GM03348 (cell line): Measurements from ENCODE around the gene XRCC3.

ENCODE experiments used
- DNase-seq: peaks from one replicate; pipeline ENCODE4 v3.0.0; 2012; ENCODE audit warnings: low spot score

Gene XRCC3

GRCh38 chr14:103738701-103739451, 23.6 kb upstream of the XRCC3 start:
- no peak for DNase-seq

GRCh38 chr14:103738166-103738565, 22.9 kb upstream of the XRCC3 start:
- DNase-seq = no peak

DNA sequence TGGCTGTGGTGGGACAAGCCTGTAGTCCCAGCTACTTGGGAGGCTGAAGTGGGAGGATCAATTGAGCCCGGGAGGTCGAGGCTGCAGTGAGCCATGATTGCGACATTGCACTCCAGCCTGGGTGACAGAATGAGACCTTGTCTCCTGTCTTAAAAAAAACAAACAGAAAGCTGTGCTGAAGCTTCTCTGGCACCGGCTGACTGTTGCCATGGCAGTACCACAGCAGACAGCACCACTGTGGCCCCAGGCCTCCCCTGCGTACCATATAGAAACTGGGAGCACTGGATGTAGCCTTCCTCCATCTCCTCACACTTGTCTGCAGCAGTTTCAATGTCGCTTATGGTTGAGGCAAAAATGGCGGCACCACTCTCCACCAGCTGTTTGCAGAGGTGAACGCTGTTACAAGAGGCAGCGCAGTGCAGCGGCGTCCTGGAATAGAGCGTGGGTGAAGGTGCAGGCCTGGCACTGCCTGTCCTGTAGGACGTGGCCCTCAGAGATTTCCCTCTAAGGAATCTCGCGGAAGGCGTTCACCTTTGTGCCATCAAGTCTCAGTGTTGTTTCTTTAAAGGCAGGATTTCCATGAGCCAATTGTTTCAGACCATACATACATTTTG, 22.3 kb upstream of the XRCC3 start:
- DNase-seq = no peak

DNA sequence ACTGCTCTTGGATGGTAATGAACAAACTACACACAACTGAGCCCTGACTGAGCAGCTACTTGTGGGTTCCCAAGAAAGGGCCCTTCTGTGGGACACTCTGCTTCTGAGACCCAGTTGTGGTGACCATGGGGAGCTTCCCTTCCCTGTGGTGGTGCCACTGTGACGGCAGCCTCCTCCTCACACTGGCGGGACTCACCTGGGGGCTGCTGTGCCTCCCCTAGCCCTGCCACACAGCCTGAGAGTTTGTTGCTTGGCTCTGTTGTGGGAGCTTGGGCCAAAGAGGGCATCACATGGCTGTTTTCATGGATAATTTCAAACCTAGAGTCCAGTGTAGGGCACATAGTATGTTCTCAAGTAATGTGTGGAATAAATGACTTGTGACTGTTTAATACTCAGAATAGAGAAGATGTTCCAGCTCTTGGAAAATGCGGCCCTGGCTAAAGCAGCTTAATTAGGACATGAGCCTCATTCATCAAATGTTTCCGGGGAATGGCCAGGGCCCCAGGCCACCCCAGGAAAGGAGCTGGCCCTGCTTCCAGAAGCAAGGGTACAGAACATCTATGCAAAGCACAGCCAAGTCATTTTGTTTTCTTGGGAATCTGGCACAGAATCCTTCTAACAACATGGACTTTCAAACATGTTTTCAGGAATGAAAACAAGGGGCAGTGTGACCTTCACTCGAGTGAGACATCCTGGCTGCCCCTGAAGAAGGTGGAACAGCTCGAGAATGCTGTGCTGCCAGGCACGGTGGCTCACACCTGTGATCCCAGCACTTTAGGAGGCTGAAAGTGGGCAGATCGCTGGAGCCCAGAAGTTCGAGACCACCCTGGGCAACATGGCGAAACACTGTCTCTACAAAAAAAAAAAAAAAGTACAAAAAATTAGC, 21.5 kb upstream of the XRCC3 start:
- no peak for DNase-seq

- no peak for DNase-seq
Observed at GRCh38 chr14:103735815-103736545, 20.7 kb upstream of the XRCC3 start.

GRCh38 chr14:103735439-103735814, 20.2 kb upstream of the XRCC3 start:
- no peak for DNase-seq

GRCh38 chr14:103735022-103735421, 19.8 kb upstream of the XRCC3 start:
- DNase-seq = no peak

DNA sequence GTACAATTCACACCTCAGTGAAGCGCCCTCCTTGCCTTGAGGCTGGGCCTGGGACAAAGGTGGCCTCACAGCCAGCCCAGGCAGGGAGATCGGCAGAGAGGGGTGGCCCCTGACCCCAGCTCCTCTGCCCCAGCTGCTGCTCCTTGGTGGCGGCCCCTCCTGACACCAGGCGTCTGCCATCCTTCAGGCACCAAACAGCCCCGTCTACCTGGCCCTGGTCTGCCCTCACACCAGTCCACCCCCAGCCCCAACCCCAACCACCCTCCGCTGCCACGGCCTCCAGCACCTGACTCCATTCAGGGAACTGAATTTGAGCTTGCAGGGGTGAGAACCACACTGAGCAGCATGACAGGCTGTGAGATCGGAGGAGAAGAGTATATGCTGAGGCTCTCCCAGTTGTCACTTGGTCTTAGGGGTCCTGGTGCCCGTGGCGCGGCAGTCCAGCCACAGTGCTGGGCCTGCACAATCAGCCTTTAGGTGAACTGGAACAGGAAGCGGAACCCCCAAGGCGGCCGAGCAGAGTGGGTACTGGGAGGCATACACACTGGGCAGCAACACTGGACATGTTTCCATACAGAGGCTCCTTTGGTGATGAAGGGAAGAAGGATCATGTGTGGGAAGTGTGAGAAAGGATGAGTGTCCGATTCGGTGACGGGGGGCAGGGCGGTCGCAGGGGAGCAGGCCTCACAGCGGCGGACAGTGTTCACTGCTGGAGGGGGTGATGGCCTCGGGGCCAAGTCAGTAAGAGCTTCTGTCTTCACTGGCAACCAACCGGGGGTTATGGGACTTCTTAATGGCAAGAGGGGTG, 19.0 kb upstream of the XRCC3 start:
- DNase-seq = no peak

GRCh38 chr14:103733651-103734050, 18.4 kb upstream of the XRCC3 start:
- DNase-seq = no peak

DNA sequence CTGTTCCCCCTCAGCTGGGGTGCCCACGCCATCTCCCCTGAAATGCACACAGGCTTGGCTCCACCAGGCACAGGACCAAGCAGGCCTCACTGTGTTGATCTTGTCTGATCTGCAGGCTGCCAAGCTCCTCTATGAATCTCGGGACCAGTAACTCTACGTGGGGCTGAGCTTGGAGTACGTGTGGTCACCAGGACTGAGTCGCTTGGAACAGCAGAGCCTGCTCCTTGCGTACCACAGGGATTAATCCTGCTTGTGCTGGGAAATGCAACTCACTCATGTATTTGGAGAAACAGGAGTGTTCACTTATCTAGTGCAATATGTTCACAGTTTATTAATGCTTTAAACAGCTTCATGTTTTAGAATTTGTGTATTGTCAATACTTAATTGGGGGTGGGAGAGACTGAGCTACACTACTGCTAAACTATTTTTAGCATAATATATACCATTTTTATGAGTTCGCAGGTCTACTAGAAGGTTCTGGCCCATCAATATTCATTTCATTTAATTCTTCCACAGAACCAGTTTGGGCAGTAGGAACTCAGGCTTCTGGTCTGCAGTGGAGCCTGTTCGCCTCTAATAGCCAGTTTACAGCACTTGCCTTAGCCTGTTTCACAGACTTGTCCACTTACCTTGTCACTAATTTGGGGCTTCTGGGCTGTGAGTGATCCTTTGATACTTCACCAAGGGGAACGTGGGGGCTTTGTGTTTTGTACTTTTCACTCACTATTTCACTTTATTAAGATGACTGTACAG, 17.8 kb upstream of the XRCC3 start:
- no peak for DNase-seq

DNA sequence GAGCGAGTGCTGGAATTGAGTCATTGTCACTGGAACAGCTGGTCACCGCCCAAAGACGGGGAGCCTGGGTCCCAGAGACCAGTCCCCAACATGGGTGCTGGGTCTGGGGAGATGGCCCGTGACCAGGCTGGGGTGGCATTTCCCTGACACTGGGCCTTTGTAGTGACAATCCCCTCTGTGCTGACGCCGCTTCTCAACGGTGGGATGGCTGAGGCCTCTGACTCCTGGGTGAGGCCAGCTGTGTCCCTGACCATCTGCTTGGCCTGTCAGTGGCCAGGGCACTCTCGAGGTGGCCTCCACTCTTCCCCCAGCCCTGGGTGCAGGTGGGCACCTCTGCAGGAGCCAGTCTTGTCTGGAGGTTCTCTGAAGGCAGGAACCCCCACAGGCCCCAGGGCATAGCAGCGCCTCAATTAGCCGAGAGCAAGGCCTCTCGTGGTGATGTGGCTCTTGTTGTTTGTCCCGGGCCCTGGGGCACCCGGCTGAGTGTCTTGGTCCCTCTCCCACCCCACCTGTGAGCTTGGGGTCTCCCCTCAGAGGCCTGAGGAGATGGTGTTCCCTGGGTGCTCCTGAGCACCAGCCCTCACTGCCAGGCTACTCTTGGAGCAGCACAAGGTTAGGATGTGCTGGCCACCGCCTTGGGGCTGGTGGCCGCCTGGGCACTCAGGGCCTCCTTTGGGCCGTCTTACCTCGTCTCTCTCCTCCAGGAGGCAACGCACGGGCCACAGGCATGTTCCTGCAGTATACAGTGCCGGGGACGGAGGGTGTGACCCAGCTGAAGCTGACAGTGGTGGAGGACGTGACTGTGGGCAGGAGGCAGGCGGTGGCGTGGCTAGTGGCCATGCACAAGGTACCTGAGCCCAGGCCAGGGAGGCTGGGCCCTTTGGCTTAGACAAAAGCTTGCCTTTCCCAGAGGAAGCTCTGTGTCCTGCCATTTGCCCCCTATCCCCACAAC, 16.9 kb upstream of the XRCC3 start:
- DNase-seq = no peak

DNA sequence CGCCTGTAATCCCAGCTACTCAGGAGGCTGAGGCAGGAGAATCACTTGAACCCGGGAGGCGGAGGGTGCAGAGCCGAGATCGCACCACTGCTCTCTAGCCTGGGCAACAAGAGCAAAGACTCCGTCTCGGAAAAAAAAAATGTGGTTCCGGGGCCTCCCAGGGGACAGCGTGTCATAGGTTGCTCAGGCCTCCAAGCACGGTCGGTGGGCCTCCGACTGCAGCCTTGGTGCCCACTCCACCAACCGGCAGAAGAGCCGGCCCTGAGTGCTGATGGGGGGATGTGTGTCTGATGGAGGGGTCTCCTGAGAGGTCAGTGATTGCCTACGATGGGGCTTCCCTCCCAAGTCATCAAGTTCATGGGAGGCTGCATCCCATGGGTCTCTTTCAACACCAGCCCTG, 16.2 kb upstream of the XRCC3 start:
- no peak for DNase-seq

DNA sequence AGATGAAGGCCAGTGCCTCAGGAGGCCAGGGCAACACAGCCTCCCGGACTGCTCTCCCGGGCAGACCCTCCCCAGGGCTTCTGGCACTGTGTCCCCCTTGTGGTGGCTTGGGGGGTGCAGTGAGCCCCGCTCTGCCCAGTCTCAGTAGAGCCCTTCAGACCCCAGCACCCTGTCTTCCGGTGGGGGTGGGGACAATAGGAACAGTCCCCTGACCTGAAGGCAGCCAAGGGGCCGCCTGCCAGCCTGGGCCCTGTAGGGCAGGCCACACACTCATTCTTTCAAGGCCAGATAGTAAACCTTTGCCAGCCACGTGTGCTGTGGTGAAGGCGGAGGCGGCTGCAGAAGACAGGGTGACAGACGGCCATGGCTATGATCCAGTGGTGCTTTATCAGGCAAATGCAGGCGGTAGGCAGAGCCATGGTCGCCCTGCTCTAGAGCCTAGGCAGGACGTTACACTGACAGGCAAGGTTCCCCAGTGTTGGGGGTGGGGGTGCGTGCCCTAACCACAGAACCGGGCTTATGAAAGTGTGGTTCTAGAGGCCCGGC, 15.3 kb upstream of the XRCC3 start:
- DNase-seq = no peak

GRCh38 chr14:103729496-103730448, 14.5 kb upstream of the XRCC3 start:
- DNase-seq = no peak

DNA sequence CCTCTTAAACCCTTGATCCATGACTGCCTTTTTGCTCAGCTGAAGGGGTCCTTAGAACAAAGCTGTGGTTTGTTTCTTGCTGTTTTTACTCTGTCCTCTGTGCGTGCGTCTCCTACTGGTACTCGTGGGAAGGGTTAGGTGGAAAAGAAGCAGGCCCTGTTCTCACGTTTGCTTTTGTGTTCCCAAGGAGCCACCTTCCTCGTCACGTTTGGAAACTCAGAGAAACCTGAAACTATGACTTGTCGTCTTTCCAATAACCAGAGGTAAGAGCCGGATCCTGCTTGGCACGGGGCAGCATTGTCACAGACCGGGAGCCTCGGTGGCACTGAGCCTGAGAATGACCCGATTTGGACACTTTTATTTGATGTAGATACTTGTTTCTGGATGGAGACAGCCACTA, 13.5 kb upstream of the XRCC3 start:
- DNase-seq = no peak

DNA sequence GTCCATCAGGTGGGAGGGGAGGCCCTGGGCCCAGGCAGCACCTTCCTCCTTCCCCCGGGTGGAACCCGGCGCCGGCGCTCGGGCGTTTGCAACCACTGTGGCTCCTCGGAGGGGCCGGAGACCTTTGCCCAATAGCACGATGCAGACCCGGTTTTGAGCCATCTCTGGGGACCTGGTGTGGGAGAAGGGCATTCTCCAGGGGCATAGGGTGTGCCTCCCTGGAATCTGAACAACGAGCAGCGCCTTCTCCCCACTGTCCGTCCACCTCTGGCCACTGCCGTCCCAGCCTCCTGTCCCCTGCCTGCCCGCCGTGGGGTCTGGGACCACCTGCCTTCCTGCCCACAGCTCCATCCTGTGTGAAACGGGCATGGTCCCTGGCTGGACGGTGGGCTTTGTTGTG, 12.9 kb upstream of the XRCC3 start:
- DNase-seq = no peak

DNA sequence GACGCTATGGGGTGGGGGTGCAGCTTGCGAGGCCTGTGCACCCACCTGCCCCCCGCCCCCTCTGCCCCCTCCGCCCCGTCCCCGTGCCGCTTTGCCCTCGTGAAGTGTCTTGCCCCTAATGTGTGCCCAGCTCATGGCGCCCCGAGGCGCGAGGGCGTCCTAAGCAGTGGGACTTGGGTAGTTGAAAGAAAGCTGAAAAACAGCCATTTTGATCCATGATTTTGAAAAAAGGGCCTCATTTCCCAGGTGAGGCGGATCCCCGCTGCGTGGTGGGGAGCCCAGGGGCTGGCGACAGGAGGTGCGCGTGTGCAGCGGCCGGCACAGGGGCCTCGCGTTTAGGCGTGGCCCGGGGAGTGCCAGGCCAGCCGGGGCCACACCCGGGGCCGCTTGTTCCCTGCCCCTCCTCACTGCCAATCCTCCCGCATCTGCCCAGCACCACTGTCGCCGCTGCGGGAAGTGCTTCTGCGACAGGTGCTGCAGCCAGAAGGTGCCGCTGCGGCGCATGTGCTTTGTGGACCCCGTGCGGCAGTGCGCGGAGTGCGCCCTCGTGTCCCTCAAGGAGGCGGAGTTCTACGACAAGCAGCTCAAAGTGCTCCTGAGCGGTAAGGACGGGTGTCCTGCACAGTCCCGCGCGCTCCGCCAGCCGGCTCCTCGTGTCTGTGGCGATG, 12.2 kb upstream of the XRCC3 start:
- DNase-seq = no peak

DNA sequence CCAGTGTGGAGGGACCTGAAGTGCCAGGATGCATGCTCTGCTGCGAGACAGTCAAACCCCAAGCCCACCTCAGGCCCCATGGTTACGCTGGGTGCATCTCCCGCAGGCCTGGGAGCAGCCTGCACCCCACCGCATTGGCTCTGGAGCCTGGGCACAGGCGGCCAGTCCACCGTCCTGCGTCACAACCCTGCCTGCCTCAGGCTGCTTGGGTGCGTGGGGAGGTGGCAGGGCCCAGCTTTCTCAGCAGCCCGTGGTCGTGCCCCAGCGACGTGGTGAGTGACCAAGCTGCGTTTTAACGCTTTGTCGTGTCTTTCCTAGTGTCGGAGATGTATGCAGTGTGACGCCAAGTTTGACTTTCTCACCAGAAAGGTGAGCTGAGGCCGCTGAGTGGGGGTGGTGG, 11.2 kb upstream of the XRCC3 start:
- DNase-seq = no peak
